DMS153 treated with DMSO at 0.1 percent for 48 hours (cell line): ENCODE data around the gene GPR83.
"Not testable (repeated sequence)": the region's sequence is repeated elsewhere in the genome, so short reads cannot be mapped to it uniquely, and the experiment has no call there.

Experiments
- DNase-seq: peaks from one replicate; lab custom pipeline; 2025; ENCODE audit not compliant: unreplicated experiment; lab: John Stamatoyannopoulos, UW

The GPR83 gene

GRCh38 chr11:94376841-94377240 lies 24.4 kb downstream of the GPR83 start:
- DNase-seq, result no peak

DNA sequence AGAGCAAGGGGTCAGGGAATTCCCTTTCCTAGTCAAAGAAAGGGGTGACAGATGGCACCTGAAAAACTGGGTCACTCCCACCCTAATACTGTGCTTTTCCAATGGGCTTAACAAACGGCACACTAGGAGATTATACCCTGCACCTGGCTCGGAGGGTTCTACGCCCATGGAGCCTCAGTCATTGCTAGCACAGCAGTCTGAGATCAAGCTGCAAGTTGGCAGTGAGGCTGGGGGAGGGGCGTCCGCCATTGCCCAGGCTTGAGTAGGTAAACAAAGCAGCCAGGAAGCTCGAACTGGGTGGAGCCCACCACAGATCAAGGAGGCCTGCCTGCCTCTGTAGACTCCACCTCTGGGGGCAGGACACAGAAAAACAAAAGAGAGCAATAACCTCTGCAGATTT lies 30.6 kb downstream of the GPR83 start:
- DNase-seq, result not testable (repeated sequence)

GRCh38 chr11:94350850-94351563 lies 50.2 kb downstream of the GPR83 start:
- DNase-seq, result not testable (repeated sequence)

GRCh38 chr11:94346311-94346710 lies 54.9 kb downstream of the GPR83 start:
- not testable (repeated sequence) for DNase-seq

- no peak for DNase-seq
Observed at GRCh38 chr11:94343495-94343894, 57.7 kb downstream of the GPR83 start.

- no peak for DNase-seq
Observed at GRCh38 chr11:94342250-94342649, 59.0 kb downstream of the GPR83 start.

- no peak for DNase-seq
Observed at GRCh38 chr11:94338651-94339050, 62.6 kb downstream of the GPR83 start.

GRCh38 chr11:94336033-94336432 lies 65.2 kb downstream of the GPR83 start:
- no peak for DNase-seq

DNA sequence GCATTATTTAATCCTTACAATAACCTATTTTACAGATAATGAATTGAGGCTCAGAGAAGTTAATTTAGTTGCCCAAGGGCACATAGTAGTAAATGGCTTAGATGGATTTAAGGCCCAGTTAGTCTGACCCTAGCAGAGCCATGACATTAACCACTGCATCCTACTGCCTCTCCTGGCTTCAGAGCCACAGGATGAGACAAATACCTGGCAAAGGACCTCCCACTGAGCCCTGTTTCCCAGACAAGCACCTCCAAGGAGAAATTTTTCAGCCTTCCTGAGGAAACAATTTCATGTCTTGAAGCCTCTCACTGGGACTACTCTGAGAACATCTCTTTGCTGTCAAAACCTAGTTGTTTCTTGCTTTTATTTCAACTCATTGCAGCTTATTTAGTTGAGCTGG lies 68.4 kb downstream of the GPR83 start:
- no peak for DNase-seq

DNA sequence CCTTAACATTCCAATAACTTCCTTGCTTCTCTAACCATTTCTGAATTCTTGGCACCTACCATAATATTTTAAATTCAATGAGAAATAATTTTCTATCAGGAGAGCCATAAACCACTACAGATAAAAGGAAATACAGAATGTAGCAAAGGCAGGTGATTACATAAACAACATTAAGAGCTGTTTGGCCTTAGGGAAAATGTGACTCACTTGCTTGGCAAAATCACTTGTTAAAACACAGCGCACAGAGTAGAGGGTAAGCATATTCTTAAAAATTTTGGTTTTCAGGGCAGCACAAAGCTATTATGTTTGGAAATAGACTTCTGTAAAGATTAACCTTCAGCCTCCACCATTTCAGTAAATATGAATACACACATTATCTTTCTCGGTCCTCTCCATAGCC lies 70.4 kb downstream of the GPR83 start:
- DNase-seq, result no peak

GRCh38 chr11:94329501-94329900 lies 71.7 kb downstream of the GPR83 start:
- DNase-seq, result no peak

DNA sequence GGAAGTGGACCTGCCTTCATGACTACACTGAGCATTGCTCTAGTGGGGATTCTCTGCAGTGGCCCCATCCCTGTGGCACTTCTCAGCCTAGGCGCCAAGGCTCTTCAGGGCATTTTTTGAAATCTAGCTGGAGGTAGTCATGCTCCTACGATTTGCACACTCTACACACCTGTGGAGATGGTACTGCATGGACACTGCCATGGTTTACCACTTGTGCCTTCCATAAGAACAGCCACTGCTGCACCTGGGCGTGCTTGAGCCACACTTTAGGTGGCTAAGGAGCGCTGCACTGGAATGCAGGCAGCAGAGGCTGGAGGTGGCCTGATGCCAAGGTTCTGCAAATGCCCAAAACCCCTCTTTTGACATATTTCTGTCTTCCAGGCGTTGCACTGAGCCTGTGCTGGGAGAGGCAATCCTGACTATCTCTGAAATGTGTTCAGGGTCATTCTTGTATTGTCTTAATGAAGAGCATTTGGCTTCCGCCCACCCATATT lies 72.6 kb downstream of the GPR83 start:
- no peak for DNase-seq
